Kidney capillary endothelial cell (primary cell): Measurements from ENCODE around the gene ZNF652.

Experiments
- DNase-seq: peaks from one replicate; pipeline ENCODE4 v3.0.0-alpha.2; 2018; ENCODE audit warnings: low spot score

Gene ZNF652

GRCh38 chr17:49358641-49359247 lies 3.3 kb downstream of the ZNF652 start:
- no peak for DNase-seq

GRCh38 chr17:49357516-49357915 lies 4.5 kb downstream of the ZNF652 start:
- no peak for DNase-seq

GRCh38 chr17:49356320-49356719 lies 5.7 kb downstream of the ZNF652 start:
- no peak for DNase-seq

GRCh38 chr17:49353607-49354006 lies 8.4 kb downstream of the ZNF652 start:
- no peak for DNase-seq

GRCh38 chr17:49352587-49353154 lies 9.4 kb downstream of the ZNF652 start:
- DNase-seq: no peak

GRCh38 chr17:49351572-49352140 lies 10.4 kb downstream of the ZNF652 start:
- no peak for DNase-seq

GRCh38 chr17:49349541-49349940 lies 12.5 kb downstream of the ZNF652 start:
- DNase-seq: no peak

GRCh38 chr17:49344914-49345313 lies 17.1 kb downstream of the ZNF652 start:
- DNase-seq: no peak

GRCh38 chr17:49343273-49343672 lies 18.8 kb downstream of the ZNF652 start:
- DNase-seq: peak; percentile 14

GRCh38 chr17:49342575-49342936 lies 19.5 kb downstream of the ZNF652 start:
- DNase-seq: no peak

- DNase-seq: no peak
Observed at GRCh38 chr17:49341356-49341755, 20.7 kb downstream of the ZNF652 start.

- no peak for DNase-seq
Observed at GRCh38 chr17:49339354-49339753, 22.7 kb downstream of the ZNF652 start.

GRCh38 chr17:49338883-49339282 lies 23.2 kb downstream of the ZNF652 start:
- DNase-seq: no peak

- DNase-seq: no peak
Observed at GRCh38 chr17:49337884-49338283, 24.2 kb downstream of the ZNF652 start.

GRCh38 chr17:49334744-49335512 lies 27.1 kb downstream of the ZNF652 start:
- DNase-seq: no peak

- no peak for DNase-seq
Observed at GRCh38 chr17:49333804-49334203, 28.2 kb downstream of the ZNF652 start.

- DNase-seq: no peak
Observed at GRCh38 chr17:49327835-49328784, 33.9 kb downstream of the ZNF652 start.

GRCh38 chr17:49325980-49326379 lies 36.1 kb downstream of the ZNF652 start:
- DNase-seq: no peak

GRCh38 chr17:49318435-49318965 lies 43.5 kb downstream of the ZNF652 start:
- no peak for DNase-seq

GRCh38 chr17:49316889-49317675 lies 45.0 kb downstream of the ZNF652 start:
- DNase-seq: no peak

- no peak for DNase-seq
Observed at GRCh38 chr17:49316258-49316570, 45.8 kb downstream of the ZNF652 start.
